Activated T-cell treated with anti-CD3 and anti-CD28 coated beads, Interleukin-2, amount 50 U/mL, for 72 hours (primary cell): ENCODE data around the gene USP36. TPM values are rescaled to one million over a fixed set of nuclear protein-coding genes. Genes with fewer than 3 reads are reported as not detected.

Experiments used
- ATAC-seq, 2 donors: fragments of 150-1000 bp; cut with Tn5 transposase; replicated peaks in 1 of 2; 2 replicates each; pipeline ENCODE4 v1.10.0; 2021; ENCODE audit warnings: moderate library complexity in 2 of 2, mild to moderate bottlenecking in 1 of 2
- DNase-seq, 2 donors: peaks; one replicate each; pipeline ENCODE4 v3.0.0; 2021 to 2022; ENCODE audit warnings: mixed read lengths in 1 of 2
- H3K27ac Mint-ChIP-seq: one replicate; pipeline ENCODE4 v1.8.0; 2022; ENCODE audit warnings: mild to moderate bottlenecking, moderate library complexity, mixed read lengths
- H3K27me3 Mint-ChIP-seq: one replicate; pipeline ENCODE4 v1.8.0; 2022; ENCODE audit warnings: low read depth, mixed read lengths
- H3K36me3 Mint-ChIP-seq, 2 donors: one replicate each; pipeline ENCODE4 v1.8.0; 2022; ENCODE audit warnings: mixed read lengths in 2 of 2, mild to moderate bottlenecking in 1 of 2; ENCODE audit not compliant: insufficient read depth in 2 of 2
- H3K4me1 Mint-ChIP-seq: one replicate; pipeline ENCODE4 v1.8.0; 2022; ENCODE audit warnings: low read depth, mixed read lengths
- H3K4me3 Mint-ChIP-seq, 2 donors: one replicate each; pipeline ENCODE4 v1.8.0; 2022; ENCODE audit warnings: mild to moderate bottlenecking in 2 of 2, mixed read lengths in 2 of 2, moderate library complexity in 2 of 2
- H3K9me3 Mint-ChIP-seq, 2 donors: one replicate each; pipeline ENCODE4 v1.8.0; 2022; ENCODE audit warnings: mixed read lengths in 2 of 2
- total RNA-seq, 2 donors: library from RNA; stranded (reverse); gene quantifications; one replicate each; pipeline ENCODE4 v1.2.3, GENCODE V29; 2022

USP36 gene
- total RNA-seq, 2 donors from 2014 or later, result 113 to 124 TPM

DNA sequence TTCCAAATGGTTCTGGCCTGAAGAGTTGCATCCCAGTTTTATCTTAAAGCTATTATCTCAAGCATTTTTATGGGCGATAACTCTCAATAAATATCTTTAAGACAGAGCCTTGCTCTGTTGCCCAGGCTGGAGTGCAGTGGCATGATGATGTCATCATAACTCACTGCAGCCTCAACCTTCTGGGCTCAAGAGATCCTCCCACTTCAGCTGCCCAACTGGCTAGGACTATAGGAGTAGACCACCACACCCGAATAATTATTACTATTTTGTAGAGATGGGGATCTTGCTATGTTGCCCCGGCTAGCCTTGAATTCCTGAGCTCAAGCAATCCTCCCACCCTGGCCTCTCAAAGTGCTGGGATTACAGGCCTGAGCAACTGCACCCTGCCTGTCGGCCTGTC is 32.5 kb downstream of the USP36 start:
- H3K36me3 Mint-ChIP-seq, result peaks cover 14 to 43% of the 10 kb centered on the region in 2 donors
- H3K27me3 Mint-ChIP-seq, result no peaks in the 10 kb centered on the region
- DNase-seq, result no peak
- H3K4me1 Mint-ChIP-seq, result peaks cover 49% of the 10 kb centered on the region
- no peak for ATAC-seq
- no peak overlapping the region for H3K4me3 Mint-ChIP-seq
- H3K27ac Mint-ChIP-seq, result peak overlapping the region; percentile 20
- no peaks in the 10 kb centered on the region for H3K9me3 Mint-ChIP-seq

GRCh38 chr17:78806451-78806850 is 34.2 kb downstream of the USP36 start:
- H3K27me3 Mint-ChIP-seq, result no peaks in the 10 kb centered on the region
- H3K9me3 Mint-ChIP-seq, result no peaks in the 10 kb centered on the region
- peak overlapping the region; percentile 91 for H3K27ac Mint-ChIP-seq
- DNase-seq (peak in 1 of 2 donors; percentile 72), ATAC-seq (peak; percentile 32 to 45)
- H3K4me1 Mint-ChIP-seq, result peaks cover 48% of the 10 kb centered on the region
- H3K4me3 Mint-ChIP-seq, result peak overlapping the region in 1 of 2 donors; percentile 85
- peaks cover 14 to 41% of the 10 kb centered on the region in 2 donors for H3K36me3 Mint-ChIP-seq

DNA sequence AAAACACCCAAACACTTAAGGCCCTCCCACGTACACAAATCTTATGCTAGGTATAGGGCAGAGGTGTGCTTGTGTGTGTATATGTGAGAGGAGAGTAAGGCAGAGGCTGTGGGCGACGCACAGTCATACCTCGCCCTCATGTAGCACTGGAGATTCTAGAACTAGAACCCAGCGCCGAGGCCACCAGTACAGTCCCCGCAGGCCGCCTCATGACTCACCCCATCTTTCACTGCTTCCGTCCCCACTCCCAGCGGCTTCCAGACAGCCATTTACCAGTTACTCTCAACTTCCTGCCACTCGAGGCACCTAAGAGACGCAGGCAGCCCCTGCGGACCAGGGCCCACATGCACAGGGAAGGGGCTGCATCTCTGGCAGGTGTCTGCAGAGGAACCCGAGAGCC is 35.3 kb downstream of the USP36 start:
- Mint-ChIP-seq H3K4me1 (peaks cover 47% of the 10 kb centered on the region), H3K27ac (peak overlapping the region; percentile 91)

DNA sequence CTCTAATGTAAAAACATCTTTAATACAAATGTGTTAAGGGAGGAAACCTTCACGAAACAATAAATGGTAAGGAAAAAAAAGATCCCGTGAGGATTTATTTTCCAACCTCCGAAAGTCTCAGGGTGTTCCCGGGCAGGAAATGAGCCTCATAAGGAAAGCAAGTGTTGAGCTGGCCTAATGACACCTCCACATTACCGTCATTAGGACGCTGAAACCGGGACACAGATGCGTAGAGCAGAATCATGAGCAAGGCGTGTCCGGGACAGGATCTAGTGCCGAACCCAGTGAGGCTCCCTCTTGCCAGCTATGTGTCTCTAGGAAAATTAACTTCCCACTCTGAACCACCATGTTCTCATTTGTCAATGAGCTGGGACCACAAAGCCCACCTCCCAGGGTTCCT is 35.8 kb downstream of the USP36 start:
- H3K9me3 Mint-ChIP-seq, result no peaks in the 10 kb centered on the region
- no peaks in the 10 kb centered on the region for H3K27me3 Mint-ChIP-seq
- H3K36me3 Mint-ChIP-seq, result peaks cover 12 to 41% of the 10 kb centered on the region in 2 donors
- peaks cover 51% of the 10 kb centered on the region for H3K4me1 Mint-ChIP-seq
- ATAC-seq, result peak; percentile 38 to 69
- H3K4me3 Mint-ChIP-seq, result peak overlapping the region; percentile 15 to 85
- H3K27ac Mint-ChIP-seq, result peak overlapping the region; percentile 91
- DNase-seq, result peak in 1 of 2 donors; percentile 58

More for the DNA sequence above, 35.3 kb downstream of the USP36 start:
- DNase-seq (peak; percentile 67 to 89), ATAC-seq (peak; percentile 95 to 96)
- Mint-ChIP-seq H3K9me3 (no peaks in the 10 kb centered on the region), H3K36me3 (peaks cover 12 to 40% of the 10 kb centered on the region in 2 donors), H3K4me3 (peak overlapping the region in 1 of 2 donors; percentile 85), H3K27me3 (no peaks in the 10 kb centered on the region)

- Mint-ChIP-seq H3K9me3 (no peaks in the 10 kb centered on the region), H3K27me3 (no peaks in the 10 kb centered on the region), H3K27ac (peak overlapping the region; percentile 93), H3K36me3 (peaks cover 15 to 49% of the 10 kb centered on the region in 2 donors), H3K4me1 (peaks cover 65% of the 10 kb centered on the region), H3K4me3 (peak overlapping the region; percentile 34 to 75)
- no peak for DNase-seq
- no peak for ATAC-seq
Observed at GRCh38 chr17:78803186-78803845, 37.3 kb downstream of the USP36 start.

- Mint-ChIP-seq H3K27me3 (no peaks in the 10 kb centered on the region), H3K27ac (no peak overlapping the region), H3K36me3 (peaks cover 20 to 55% of the 10 kb centered on the region in 2 donors), H3K4me1 (peaks cover 59% of the 10 kb centered on the region), H3K9me3 (no peaks in the 10 kb centered on the region), H3K4me3 (no peak overlapping the region)
- no peak for DNase-seq
- ATAC-seq, result no peak
Observed at GRCh38 chr17:78802459-78802858, 38.2 kb downstream of the USP36 start.

DNA sequence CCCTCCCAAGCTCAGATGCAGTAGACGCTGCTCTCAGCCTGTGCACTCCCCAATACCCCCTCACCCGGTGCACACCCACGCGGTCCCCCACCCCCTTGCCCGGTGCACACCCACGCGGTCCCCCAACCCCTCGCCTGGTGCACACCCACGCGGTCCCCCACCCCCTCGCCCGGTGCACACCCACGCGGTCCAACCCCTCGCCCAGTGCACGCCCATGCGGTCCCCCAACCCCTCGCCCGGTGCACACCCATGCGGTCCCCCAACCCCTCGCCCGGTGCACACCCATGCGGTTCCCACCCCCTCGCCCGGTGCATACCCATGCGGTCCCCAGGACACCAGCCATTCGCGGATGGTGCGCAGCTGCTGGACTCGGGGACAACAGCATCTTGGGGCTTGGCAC is 38.6 kb downstream of the USP36 start:
- DNase-seq (no peak), ATAC-seq (no peak)
- Mint-ChIP-seq H3K27me3 (no peaks in the 10 kb centered on the region), H3K9me3 (no peaks in the 10 kb centered on the region), H3K4me1 (peaks cover 59% of the 10 kb centered on the region), H3K4me3 (no peak overlapping the region), H3K36me3 (peaks cover 20 to 54% of the 10 kb centered on the region in 2 donors), H3K27ac (no peak overlapping the region)

DNA sequence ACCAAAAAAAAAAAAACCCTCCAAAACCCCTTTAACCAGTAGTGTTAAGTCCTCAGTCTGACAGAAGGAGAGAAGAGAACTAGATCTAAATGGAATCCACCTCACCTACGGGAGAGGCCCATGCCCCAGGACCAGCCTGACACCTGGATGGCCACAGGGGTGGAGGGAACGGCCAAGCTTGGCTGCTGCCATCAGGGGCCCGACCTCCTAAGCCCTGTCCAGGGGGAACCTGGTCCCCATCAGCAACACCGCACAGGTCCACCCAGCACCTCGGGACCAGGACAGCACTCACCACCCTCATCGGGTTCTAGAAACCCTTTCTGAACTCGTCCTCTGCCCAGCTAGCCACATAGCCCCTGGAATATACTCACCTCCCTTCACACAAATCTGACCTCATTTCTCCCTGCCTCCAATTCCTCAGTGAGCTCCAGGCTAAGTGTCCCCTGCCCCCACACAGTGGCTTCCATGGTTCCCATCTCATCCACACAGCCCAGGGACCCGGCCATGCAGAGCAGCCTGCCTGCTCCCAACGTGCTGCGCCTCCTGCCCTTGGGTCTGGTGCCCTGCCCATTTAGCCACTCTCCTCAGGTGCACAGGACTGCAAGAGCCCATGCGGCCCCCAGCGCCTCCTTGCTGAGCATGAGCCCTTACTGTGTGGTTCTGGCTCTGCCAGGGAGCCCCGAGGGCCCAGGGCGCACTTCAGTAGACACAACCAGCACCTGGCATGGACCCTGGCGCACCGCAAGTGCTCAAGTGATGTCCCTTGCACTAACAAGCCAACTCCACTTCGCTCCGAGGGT is 40.3 kb downstream of the USP36 start:
- no peaks in the 10 kb centered on the region for H3K9me3 Mint-ChIP-seq
- peak overlapping the region in 1 of 2 donors; percentile 26 for H3K4me3 Mint-ChIP-seq
- DNase-seq (no peak), ATAC-seq (no peak)
- H3K36me3 Mint-ChIP-seq, result peaks cover 18 to 53% of the 10 kb centered on the region in 2 donors
- no peaks in the 10 kb centered on the region for H3K27me3 Mint-ChIP-seq
- H3K27ac Mint-ChIP-seq, result peak overlapping the region; percentile 34
- H3K4me1 Mint-ChIP-seq, result peaks cover 43% of the 10 kb centered on the region

GRCh38 chr17:78798695-78799559 is 41.7 kb downstream of the USP36 start:
- DNase-seq (peak in 1 of 2 donors; percentile 47), ATAC-seq (peak; percentile 58 to 72)
- no peaks in the 10 kb centered on the region for H3K9me3 Mint-ChIP-seq
- no peaks in the 10 kb centered on the region for H3K27me3 Mint-ChIP-seq
- peaks cover 17 to 50% of the 10 kb centered on the region in 2 donors for H3K36me3 Mint-ChIP-seq
- peak overlapping the region; percentile 85 for H3K27ac Mint-ChIP-seq
- H3K4me3 Mint-ChIP-seq, result peak overlapping the region in 1 of 2 donors; percentile 58
- H3K4me1 Mint-ChIP-seq, result peaks cover 41% of the 10 kb centered on the region

GRCh38 chr17:78797691-78798585 is 42.7 kb downstream of the USP36 start:
- no peaks in the 10 kb centered on the region for H3K27me3 Mint-ChIP-seq
- peak overlapping the region; percentile 85 for H3K27ac Mint-ChIP-seq
- H3K4me3 Mint-ChIP-seq, result no peak overlapping the region
- peaks cover 13 to 47% of the 10 kb centered on the region in 2 donors for H3K36me3 Mint-ChIP-seq
- ATAC-seq (peak in 1 of 2 donors; percentile 32), DNase-seq (no peak)
- H3K4me1 Mint-ChIP-seq, result peaks cover 36% of the 10 kb centered on the region
- no peaks in the 10 kb centered on the region for H3K9me3 Mint-ChIP-seq

GRCh38 chr17:78797213-78797612 is 43.4 kb downstream of the USP36 start:
- H3K27me3 Mint-ChIP-seq, result no peaks in the 10 kb centered on the region
- peaks cover 13 to 41% of the 10 kb centered on the region in 2 donors for H3K36me3 Mint-ChIP-seq
- DNase-seq, result no peak
- no peak overlapping the region for H3K4me3 Mint-ChIP-seq
- H3K27ac Mint-ChIP-seq, result no peak overlapping the region
- H3K4me1 Mint-ChIP-seq, result peaks cover 34% of the 10 kb centered on the region
- ATAC-seq, result no peak
- no peaks in the 10 kb centered on the region for H3K9me3 Mint-ChIP-seq

DNA sequence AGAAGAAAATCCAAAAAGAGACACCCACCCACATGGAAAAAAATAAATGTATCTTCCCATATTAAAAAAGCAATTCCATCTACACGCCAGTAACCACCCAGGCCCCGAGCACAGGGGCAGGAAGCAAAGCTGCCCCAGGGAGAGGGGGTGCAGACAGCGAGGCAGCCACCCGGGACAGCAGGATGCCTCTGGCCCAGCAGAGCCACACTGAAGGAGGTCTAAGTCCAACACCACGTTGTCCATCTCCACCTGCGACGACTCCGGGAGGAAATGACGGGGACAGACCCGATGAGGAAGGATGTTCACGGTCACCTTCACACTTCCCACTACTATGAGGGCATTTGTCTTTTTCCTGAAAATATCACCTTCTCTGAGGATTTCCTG is 44.1 kb downstream of the USP36 start:
- H3K9me3 Mint-ChIP-seq, result no peaks in the 10 kb centered on the region
- H3K4me1 Mint-ChIP-seq, result peaks cover 39% of the 10 kb centered on the region
- ATAC-seq, result no peak
- H3K27me3 Mint-ChIP-seq, result no peaks in the 10 kb centered on the region
- no peak overlapping the region for H3K4me3 Mint-ChIP-seq
- peaks cover 13 to 41% of the 10 kb centered on the region in 2 donors for H3K36me3 Mint-ChIP-seq
- H3K27ac Mint-ChIP-seq, result peak overlapping the region; percentile 36
- DNase-seq, result no peak
